Keratinocyte (primary cell): Measurements from ENCODE around the gene ARRDC1.

ENCODE experiments used
- EZH2 ChIP-seq: IDR thresholded peaks from one replicate; pipeline ENCODE4 v1.6.1; 2012; ENCODE audit warnings: inconsistent platforms, mild to moderate bottlenecking, low read length, moderate library complexity
- TF ChIP-seq, protein P1 (sequence below), 3 experiments: IDR thresholded peaks in 1 of 3; conservative IDR thresholded peaks in 1 of 3; optimal IDR thresholded peaks in 1 of 3; 2 replicates in 2 of 3; 3 replicates in 1 of 3; pipeline versions ENCODE3 to v1.5.1; 2011; ENCODE audit warnings: low read length in 3 of 3, mild to moderate bottlenecking in 3 of 3, moderate library complexity in 2 of 3, control low read depth in 1 of 3, inconsistent platforms in 1 of 3; ENCODE audit not compliant: insufficient read depth in 2 of 3; ENCODE audit errors: extremely low read depth in 1 of 3

DNA sequence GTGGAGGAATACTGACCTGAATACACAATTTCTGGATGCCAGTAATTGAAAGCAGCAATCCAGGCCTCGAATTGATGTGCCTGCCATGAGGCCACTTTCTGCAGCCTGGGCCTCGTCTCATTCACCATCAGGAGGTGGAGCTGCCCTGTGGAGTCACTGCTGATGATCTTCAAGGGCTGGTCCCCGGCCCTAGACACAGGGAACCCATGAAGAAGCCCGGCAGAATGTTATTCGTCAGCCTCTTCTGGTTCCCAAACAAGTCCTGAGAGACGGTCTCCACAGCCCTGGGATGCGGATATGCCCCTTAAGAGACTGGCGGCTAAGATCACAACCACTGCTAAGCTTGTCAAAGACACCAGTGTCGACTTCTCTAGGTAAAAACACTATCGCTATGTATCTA, 31.3 kb upstream of the ARRDC1 start:
- no peak for TF ChIP-seq EZH2
- TF ChIP-seq, protein P1, sequence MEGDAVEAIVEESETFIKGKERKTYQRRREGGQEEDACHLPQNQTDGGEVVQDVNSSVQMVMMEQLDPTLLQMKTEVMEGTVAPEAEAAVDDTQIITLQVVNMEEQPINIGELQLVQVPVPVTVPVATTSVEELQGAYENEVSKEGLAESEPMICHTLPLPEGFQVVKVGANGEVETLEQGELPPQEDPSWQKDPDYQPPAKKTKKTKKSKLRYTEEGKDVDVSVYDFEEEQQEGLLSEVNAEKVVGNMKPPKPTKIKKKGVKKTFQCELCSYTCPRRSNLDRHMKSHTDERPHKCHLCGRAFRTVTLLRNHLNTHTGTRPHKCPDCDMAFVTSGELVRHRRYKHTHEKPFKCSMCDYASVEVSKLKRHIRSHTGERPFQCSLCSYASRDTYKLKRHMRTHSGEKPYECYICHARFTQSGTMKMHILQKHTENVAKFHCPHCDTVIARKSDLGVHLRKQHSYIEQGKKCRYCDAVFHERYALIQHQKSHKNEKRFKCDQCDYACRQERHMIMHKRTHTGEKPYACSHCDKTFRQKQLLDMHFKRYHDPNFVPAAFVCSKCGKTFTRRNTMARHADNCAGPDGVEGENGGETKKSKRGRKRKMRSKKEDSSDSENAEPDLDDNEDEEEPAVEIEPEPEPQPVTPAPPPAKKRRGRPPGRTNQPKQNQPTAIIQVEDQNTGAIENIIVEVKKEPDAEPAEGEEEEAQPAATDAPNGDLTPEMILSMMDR (optimal IDR thresholded peaks at IDR 0.05 in 1 of 3, IDR thresholded peaks at IDR 0.05 in 1 of 3, conservative IDR thresholded peaks at IDR 0.05 in 1 of 3; ENCODE audit: extremely low read depth in 1 of 3, insufficient read depth in 2 of 3, low read length in 3 of 3): no peak
